Thoracic aorta (tissue), 2 donors: Measurements from ENCODE around the gene TNNI3K. TPM values are rescaled to one million over a fixed set of nuclear protein-coding genes. Genes with fewer than 3 reads are reported as not detected.

Experiments
- ATAC-seq: fragments of 150-250 bp; one replicate; pipeline ENCODE4 v1.8.0; 2017; ENCODE audit warnings: low read depth; ENCODE audit not compliant: insufficient number of reproducible peaks, low FRiP score
- DNase-seq: peaks from one replicate; pipeline ENCODE4 v3.0.0-alpha.2; 2020; ENCODE audit warnings: low spot score
- H3K27ac ChIP-seq, 2 donors: fragments of 200-600 bp; sonication (generic); 1 replicate in 1 of 2; 2 replicates in 1 of 2; pipeline ENCODE4 v1.5.1; 2016; ENCODE audit warnings: mild to moderate bottlenecking in 2 of 2, moderate library complexity in 2 of 2
- H3K27me3 ChIP-seq: fragments of 200-600 bp; sonication (generic); replicated peaks from 2 replicates; pipeline ENCODE4 v1.6.0; 2016; ENCODE audit warnings: mild to moderate bottlenecking; ENCODE audit not compliant: insufficient read depth
- H3K36me3 ChIP-seq: fragments of 200-600 bp; sonication (generic); one replicate; pipeline ENCODE4 v1.5.1; 2016
- H3K4me1 ChIP-seq, 2 donors: fragments of 200-600 bp; sonication (generic); 1 replicate in 1 of 2; 2 replicates in 1 of 2; pipeline versions ENCODE4 v1.5.1 to v1.6.0; 2016; ENCODE audit warnings: low read depth in 2 of 2, mild to moderate bottlenecking in 1 of 2; ENCODE audit not compliant: control insufficient read depth in 1 of 2
- H3K4me3 ChIP-seq: fragments of 200-600 bp; sonication (generic); 2 replicates; pipeline ENCODE4 v1.5.1; 2016; ENCODE audit warnings: mild to moderate bottlenecking
- H3K9me3 ChIP-seq: fragments of 200-600 bp; sonication (generic); 2 replicates; pipeline ENCODE4 v1.5.1; 2016
- total RNA-seq, 2 donors: library from RNA; depleted of rRNA; stranded (reverse); fragments of >200 nt; gene quantifications; one replicate each; pipeline versions ENCODE4 v1.1.0 to v1.2.3, GENCODE V29; 2016
- TF ChIP-seq, protein P1 (sequence below): fragments of 200-600 bp; sonication (generic); IDR thresholded peaks from one replicate; pipeline ENCODE4 v1.5.1; 2019; ENCODE audit warnings: antibody characterized with exemption

Gene TNNI3K
- total RNA-seq, 2 donors from 2014 or later: 6.6 to 9.7 TPM

DNA sequence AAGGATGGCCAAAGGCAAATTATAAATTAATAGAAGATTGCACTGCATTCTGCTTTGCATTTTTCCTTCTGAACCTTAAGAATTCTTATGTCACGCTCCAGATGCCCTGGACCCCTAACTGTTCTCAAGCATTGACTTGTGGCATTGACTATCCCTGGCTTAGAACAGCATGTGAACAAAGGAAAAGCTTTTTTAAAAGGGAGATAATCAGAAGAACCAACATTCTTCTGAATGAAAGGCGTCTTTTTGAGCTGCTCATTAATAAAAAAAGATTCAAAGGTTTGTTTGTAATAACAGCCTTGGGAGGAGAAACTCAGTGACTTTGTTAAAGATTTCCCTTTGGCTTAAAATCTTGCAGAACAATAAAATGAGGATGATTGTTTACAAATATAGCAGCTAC is 105.5 kb downstream of the TNNI3K start:
- TF ChIP-seq, protein P1, sequence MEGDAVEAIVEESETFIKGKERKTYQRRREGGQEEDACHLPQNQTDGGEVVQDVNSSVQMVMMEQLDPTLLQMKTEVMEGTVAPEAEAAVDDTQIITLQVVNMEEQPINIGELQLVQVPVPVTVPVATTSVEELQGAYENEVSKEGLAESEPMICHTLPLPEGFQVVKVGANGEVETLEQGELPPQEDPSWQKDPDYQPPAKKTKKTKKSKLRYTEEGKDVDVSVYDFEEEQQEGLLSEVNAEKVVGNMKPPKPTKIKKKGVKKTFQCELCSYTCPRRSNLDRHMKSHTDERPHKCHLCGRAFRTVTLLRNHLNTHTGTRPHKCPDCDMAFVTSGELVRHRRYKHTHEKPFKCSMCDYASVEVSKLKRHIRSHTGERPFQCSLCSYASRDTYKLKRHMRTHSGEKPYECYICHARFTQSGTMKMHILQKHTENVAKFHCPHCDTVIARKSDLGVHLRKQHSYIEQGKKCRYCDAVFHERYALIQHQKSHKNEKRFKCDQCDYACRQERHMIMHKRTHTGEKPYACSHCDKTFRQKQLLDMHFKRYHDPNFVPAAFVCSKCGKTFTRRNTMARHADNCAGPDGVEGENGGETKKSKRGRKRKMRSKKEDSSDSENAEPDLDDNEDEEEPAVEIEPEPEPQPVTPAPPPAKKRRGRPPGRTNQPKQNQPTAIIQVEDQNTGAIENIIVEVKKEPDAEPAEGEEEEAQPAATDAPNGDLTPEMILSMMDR: no peak
- H3K36me3 ChIP-seq: no peaks in the 10 kb centered on the region

DNA sequence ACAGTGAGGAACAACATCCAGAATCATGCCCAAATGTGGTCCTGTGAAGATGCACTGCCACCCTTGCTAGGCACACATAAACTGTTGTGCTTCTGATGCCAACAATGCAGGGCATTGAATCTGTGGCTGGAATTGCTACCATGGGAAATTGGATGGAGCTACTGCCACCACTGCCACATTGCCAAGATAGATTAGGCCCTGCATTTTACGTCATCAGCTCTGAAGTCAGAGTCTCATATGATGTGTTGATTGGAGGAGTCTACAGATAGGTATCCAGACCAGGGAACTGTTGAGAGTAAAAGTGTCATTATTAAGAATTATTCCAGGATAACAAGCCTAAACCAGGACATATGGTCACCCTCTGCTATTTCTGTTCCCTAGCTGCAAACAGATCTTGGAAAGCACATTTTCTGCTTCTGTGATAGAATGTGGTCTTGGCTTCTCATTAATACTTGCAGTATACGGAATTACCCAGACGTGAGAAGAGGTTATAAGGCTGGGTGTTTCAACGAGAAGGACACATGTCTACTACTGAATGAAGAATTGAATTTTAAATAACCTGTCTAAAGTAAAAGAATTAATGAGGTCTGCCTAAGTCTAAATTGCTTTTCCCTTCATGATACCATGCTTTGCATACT is 106.6 kb downstream of the TNNI3K start:
- Histone ChIP-seq H3K9me3 (no peaks in the 10 kb centered on the region), H3K27ac (no peak overlapping the region), H3K36me3 (no peaks in the 10 kb centered on the region), H3K4me3 (no peak overlapping the region), H3K27me3 (no peaks in the 10 kb centered on the region), H3K4me1 (no peaks in the 10 kb centered on the region)
- ATAC-seq (no peak), DNase-seq (no peak)
- TF ChIP-seq, protein P1: no peak

More for the DNA sequence above, 105.5 kb downstream of the TNNI3K start:
- H3K4me3 ChIP-seq: no peak overlapping the region
- H3K4me1 ChIP-seq: no peaks in the 10 kb centered on the region
- no peak for DNase-seq
- no peaks in the 10 kb centered on the region for H3K27me3 ChIP-seq
- no peak overlapping the region for H3K27ac ChIP-seq
- no peak for ATAC-seq
- no peaks in the 10 kb centered on the region for H3K9me3 ChIP-seq

DNA sequence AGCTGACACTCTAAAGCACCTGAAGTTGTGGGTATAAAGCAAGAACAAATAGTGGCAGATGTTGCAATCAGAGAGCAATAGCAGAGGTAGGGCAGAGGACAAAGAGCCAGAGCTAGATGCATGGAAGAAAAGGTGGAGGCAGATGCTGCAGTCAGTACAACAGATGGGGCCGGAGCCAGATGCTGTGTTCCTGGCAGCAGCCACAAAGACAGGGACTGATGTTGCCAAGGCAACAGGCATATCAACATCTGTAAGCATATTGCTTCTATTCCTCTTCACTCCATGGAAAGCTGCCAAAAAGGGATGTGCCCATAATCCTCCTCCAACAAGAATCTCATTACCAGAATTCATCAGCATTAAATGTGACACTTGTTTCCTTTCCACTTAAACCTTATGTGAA is 108.0 kb downstream of the TNNI3K start:
- ATAC-seq: no peak
- Histone ChIP-seq H3K27ac (no peak overlapping the region), H3K4me3 (no peak overlapping the region), H3K9me3 (no peaks in the 10 kb centered on the region), H3K4me1 (no peaks in the 10 kb centered on the region), H3K27me3 (no peaks in the 10 kb centered on the region), H3K36me3 (no peaks in the 10 kb centered on the region)
- TF ChIP-seq, protein P1: no peak
- DNase-seq: no peak

DNA sequence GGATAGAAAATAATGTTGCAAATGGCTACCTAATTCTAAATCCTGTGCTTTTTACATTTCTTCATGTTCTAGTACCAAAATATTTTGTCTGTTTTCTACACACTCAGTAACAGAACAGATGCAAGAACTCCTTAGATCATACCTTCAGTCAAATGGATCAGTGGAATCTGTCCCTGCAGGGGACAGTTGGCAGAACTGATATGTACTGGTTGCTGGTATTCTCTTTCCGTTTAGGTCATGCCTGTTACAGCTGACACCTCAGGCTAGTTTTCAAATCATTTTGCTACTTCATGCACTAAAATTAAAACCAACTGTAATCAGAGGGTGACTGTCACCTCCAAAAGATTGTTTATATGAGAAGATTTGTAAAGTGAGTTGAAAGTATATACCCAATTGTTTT is 109.2 kb downstream of the TNNI3K start:
- Histone ChIP-seq H3K4me1 (no peaks in the 10 kb centered on the region), H3K4me3 (no peak overlapping the region), H3K9me3 (no peaks in the 10 kb centered on the region), H3K27ac (no peak overlapping the region), H3K36me3 (no peaks in the 10 kb centered on the region), H3K27me3 (no peaks in the 10 kb centered on the region)
- TF ChIP-seq, protein P1: no peak
- DNase-seq (no peak), ATAC-seq (no peak)

DNA sequence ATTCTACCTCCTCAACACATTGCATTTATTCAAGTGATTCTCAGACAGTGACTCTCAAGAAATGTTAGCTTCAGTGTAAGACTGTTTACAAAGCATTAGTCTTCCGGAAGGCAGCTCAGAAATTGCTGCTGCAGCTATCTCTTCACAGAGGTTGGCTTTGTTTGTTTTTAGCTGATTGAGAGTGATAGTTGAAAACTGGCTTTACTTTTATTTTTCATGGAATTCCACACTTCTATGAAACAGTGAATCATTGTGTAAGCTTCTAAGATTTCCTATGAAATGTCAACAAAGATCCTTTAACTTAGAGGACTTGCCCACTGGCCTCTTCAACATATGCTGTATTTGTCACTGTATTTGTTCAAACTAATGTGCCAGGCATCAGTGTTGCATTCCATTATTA is 121.3 kb downstream of the TNNI3K start:
- H3K27ac ChIP-seq: no peak overlapping the region
- H3K36me3 ChIP-seq: no peaks in the 10 kb centered on the region
- no peak for ATAC-seq
- TF ChIP-seq, protein P1: no peak
- no peaks in the 10 kb centered on the region for H3K9me3 ChIP-seq
- no peaks in the 10 kb centered on the region for H3K27me3 ChIP-seq
- H3K4me3 ChIP-seq: no peak overlapping the region
- no peaks in the 10 kb centered on the region for H3K4me1 ChIP-seq
- no peak for DNase-seq
